ENCODE data around the gene SCPEP1. TPM values are rescaled to one million over a fixed set of nuclear protein-coding genes. Genes with fewer than 3 reads are reported as not detected.
A peak's percentile ranks its signal among the peaks of the same experiment; 100 is the strongest.

The SCPEP1 gene
- total and polyA plus RNA-seq, 10 of the 15 experiments (the other 5 are each of a cell fraction or from before 2014, with no cell fraction given): 31.2 to 80.2 (median 40.7) TPM

GRCh38 chr17:56979091-56979480 is 1.2 kb downstream of the SCPEP1 start:
- H3K9ac ChIP-seq (ENCODE audit: control insufficient read depth, insufficient read depth, low read length): peak overlapping the region; percentile 76
- H4K20me1 ChIP-seq (ENCODE audit: control insufficient read depth, insufficient read depth): no peaks in the 10 kb centered on the region
- intact Hi-C loops (cut with micrococcal nuclease; ENCODE audit: unreplicated experiment): loop anchor here (5.0 kb wide), 1 partner anchor 108 kb away; the partner anchor contains the start of gene AKAP1
- H3K27ac ChIP-seq (ENCODE audit: control insufficient read depth, insufficient read depth): peak overlapping the region; percentile 83; the same call in 1 of the 2 replicates
- ChIA-PET RAD21 (ENCODE audit: unreplicated experiment) (interaction anchor here (0.9 to 2.0 kb wide), 9 partner anchors 11 to 144 kb away, joined by 3 to 6 read pairs (median 4); partner anchors contain the start of genes AKAP1 and TRIM25), CTCF (interaction anchor here (0.6 to 2.0 kb wide), 8 partner anchors 11 to 155 kb away, joined by 3 to 9 read pairs (median 4); partner anchors contain the start of gene COIL), SMC1A (ENCODE audit: uncharacterized antibody, unreplicated experiment) (interaction anchor here (0.6 to 3.5 kb wide), 12 partner anchors 9 to 159 kb away, joined by 3 to 41 read pairs (median 4); partner anchors contain the start of gene COIL), POLR2A (interaction anchor here (0.5 to 1.9 kb wide), 7 partner anchors 13 to 144 kb away, joined by 3 to 9 read pairs (median 5); no protein-coding TSS in a partner anchor)
- no TSS peak for BruUV-seq (replicated peaks)
- 3% methylated on average over 3 of the region's 3 CpGs for WGBS (ENCODE audit: insufficient coverage, insufficient replicate concordance, low lambda C conversion rate, missing lambda C conversion rate)
- peaks cover 14% of the 10 kb centered on the region for H3K79me2 ChIP-seq (ENCODE audit: control insufficient read depth, insufficient read depth, low read length)
- H2AFZ ChIP-seq (ENCODE audit: control insufficient read depth, low read depth, low read length): peak overlapping the region; percentile 82
- FAIRE-seq: no peak
- peaks cover 0 to 4% of the 10 kb centered on the region in 2 experiments; a peak in 1 of 4 replicates for H3K36me3 ChIP-seq (ENCODE audit: control insufficient read depth in 2 of 2, insufficient read depth in 2 of 2, low read length in 1 of 2)
- H3K9me3 ChIP-seq (replicated peaks; ENCODE audit: control insufficient read depth, insufficient read depth, low read length): no peaks in the 10 kb centered on the region
- peak; percentile 39 for ATAC-seq
- DNase-seq (ENCODE audit: low read depth, low spot score): no peak
- H3K4me1 ChIP-seq (ENCODE audit: control insufficient read depth, insufficient read depth, low read length): no peaks in the 10 kb centered on the region; the same call in 1 of the 2 replicates
- in situ Hi-C loops (cut with MboI): no loop called here
- peak overlapping the region; percentile 87 for H3K4me2 ChIP-seq (ENCODE audit: control insufficient read depth, insufficient read depth)
- peak overlapping the region; percentile 77 for H3K4me3 ChIP-seq
- H3K27me3 ChIP-seq (replicated peaks in 1 of 2; ENCODE audit: control insufficient read depth in 2 of 2, insufficient read depth in 2 of 2, low read length in 1 of 2): no peaks in the 10 kb centered on the region
- TF ChIP-seq SREBF2 (IDR thresholded peaks at IDR 0.05; ENCODE audit: low read length) (no peak), ZNF622 (IDR thresholded peaks at IDR 0.05) (no peak), IKZF1 (conservative IDR thresholded peaks at IDR 0.05) (no peak), CREB1 (IDR thresholded peaks at IDR 0.05; ENCODE audit: low read depth) (no peak), ZNF24 (IDR thresholded peaks at IDR 0.05) (no peak), CBFB (IDR thresholded peaks at IDR 0.05; ENCODE audit: low read depth) (no peak), RELA (IDR thresholded peaks at IDR 0.05; ENCODE audit: borderline replicate concordance, partially characterized antibody) (no peak), NFYA (IDR thresholded peaks at IDR 0.05; ENCODE audit: borderline replicate concordance, low read depth, low read length) (no peak), REST (IDR thresholded peaks at IDR 0.05; ENCODE audit: low read depth, low read length) (no peak), NFXL1 (IDR thresholded peaks at IDR 0.05; ENCODE audit: borderline replicate concordance) (no peak), HDAC6 (IDR thresholded peaks at IDR 0.05; ENCODE audit: unreplicated experiment) (no peak), MEF2A (IDR thresholded peaks at IDR 0.05; ENCODE audit: insufficient read depth, low read depth, low read length) (no peak)
- TF ChIP-seq, protein P1, sequence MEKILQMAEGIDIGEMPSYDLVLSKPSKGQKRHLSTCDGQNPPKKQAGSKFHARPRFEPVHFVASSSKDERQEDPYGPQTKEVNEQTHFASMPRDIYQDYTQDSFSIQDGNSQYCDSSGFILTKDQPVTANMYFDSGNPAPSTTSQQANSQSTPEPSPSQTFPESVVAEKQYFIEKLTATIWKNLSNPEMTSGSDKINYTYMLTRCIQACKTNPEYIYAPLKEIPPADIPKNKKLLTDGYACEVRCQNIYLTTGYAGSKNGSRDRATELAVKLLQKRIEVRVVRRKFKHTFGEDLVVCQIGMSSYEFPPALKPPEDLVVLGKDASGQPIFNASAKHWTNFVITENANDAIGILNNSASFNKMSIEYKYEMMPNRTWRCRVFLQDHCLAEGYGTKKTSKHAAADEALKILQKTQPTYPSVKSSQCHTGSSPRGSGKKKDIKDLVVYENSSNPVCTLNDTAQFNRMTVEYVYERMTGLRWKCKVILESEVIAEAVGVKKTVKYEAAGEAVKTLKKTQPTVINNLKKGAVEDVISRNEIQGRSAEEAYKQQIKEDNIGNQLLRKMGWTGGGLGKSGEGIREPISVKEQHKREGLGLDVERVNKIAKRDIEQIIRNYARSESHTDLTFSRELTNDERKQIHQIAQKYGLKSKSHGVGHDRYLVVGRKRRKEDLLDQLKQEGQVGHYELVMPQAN (conservative IDR thresholded peaks at IDR 0.05): no peak
- TF ChIP-seq, protein P2, sequence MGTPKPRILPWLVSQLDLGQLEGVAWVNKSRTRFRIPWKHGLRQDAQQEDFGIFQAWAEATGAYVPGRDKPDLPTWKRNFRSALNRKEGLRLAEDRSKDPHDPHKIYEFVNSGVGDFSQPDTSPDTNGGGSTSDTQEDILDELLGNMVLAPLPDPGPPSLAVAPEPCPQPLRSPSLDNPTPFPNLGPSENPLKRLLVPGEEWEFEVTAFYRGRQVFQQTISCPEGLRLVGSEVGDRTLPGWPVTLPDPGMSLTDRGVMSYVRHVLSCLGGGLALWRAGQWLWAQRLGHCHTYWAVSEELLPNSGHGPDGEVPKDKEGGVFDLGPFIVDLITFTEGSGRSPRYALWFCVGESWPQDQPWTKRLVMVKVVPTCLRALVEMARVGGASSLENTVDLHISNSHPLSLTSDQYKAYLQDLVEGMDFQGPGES (IDR thresholded peaks at IDR 0.05): no peak
- TF ChIP-seq, protein P3, sequence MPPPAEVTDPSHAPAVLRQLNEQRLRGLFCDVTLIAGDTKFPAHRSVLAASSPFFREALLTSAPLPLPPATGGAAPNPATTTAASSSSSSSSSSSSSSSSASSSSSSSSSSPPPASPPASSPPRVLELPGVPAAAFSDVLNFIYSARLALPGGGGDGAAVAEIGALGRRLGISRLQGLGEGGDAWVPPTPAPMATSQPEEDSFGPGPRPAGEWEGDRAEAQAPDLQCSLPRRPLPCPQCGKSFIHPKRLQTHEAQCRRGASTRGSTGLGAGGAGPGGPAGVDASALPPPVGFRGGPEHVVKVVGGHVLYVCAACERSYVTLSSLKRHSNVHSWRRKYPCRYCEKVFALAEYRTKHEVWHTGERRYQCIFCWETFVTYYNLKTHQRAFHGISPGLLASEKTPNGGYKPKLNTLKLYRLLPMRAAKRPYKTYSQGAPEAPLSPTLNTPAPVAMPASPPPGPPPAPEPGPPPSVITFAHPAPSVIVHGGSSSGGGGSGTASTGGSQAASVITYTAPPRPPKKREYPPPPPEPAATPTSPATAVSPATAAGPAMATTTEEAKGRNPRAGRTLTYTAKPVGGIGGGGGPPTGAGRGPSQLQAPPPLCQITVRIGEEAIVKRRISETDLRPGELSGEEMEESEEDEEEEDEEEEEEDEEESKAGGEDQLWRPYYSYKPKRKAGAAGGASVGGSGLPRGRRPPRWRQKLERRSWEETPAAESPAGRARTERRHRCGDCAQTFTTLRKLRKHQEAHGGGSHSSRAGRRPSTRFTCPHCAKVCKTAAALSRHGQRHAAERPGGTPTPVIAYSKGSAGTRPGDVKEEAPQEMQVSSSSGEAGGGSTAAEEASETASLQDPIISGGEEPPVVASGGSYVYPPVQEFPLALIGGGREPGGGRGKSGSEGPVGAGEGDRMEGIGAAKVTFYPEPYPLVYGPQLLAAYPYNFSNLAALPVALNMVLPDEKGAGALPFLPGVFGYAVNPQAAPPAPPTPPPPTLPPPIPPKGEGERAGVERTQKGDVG (CRISPR knock-in tag; IDR thresholded peaks at IDR 0.05): no peak
